ENCODE data around the gene ADAM15. TPM values are rescaled to one million over a fixed set of nuclear protein-coding genes. Genes with fewer than 3 reads are reported as not detected.
A peak's percentile ranks its signal among the peaks of the same experiment; 100 is the strongest.

ADAM15 gene
- polyA plus RNA-seq, 3 donors, result 44.5 to 202 (median 74.3) TPM

DNA sequence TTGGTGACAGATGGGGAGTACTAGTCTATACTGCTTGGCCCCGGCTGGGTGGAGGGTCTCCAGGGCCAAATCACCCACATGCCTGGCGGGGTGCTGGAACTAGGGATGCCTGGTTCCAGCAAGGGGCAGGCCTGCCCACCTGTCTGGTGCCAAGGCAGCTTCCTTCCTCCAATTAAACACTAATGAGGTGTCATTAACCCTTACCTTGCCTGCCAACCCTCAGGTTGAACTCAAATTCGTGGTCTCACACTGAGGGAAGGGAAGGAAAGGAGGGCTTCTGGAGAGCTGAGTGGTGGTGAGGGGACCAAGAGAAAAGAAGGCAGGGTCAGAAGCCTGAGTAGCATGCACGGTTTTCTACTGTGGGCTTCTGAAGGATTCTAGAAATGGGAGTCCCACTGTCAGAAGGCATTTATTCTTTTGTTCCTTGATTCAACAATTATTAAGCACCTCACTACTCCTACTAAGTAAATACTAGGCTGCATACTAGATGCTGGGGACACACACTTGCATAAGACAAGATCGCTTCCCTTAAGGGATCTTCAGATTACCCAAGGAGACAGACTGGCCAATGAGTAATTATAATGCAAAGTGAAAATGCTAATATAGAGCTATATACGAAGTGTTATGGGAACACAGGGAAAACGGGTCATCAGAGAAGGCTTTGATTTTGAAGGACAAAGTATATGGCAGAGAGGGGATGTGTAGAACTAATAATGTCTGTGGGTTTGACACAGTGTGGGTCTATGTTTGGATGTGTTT lies 21.6 kb downstream of the ADAM15 start:
- intact Hi-C loops (cut with micrococcal nuclease), result no loop called here
- peaks cover 18 to 19% of the 10 kb centered on the region in 2 donors for H3K36me3 Mint-ChIP-seq
- Histone ChIP-seq H3K27ac (ENCODE audit: low read depth in 1 of 2, low read length in 2 of 2) (no peak overlapping the region), H3K36me3 (replicated peaks in 1 of 2; ENCODE audit: control insufficient read depth in 1 of 2, insufficient read depth in 2 of 2, low read length in 2 of 2) (peaks cover 0 to 19% of the 10 kb centered on the region in 2 donors), H3K4me1 (ENCODE audit: control insufficient read depth in 1 of 2, insufficient read depth in 2 of 2, low read length in 2 of 2) (peaks cover 27 to 34% of the 10 kb centered on the region in 2 donors), H3K27me3 (ENCODE audit: control insufficient read depth in 2 of 2, insufficient read depth in 2 of 2, low read length in 2 of 2) (peaks cover 1 to 26% of the 10 kb centered on the region in 2 donors), H3K4me2 (replicated peaks; ENCODE audit: extremely low read depth, low read length, poor library complexity, severe bottlenecking) (no peak overlapping the region), H3K4me3 (replicated peaks in 1 of 3; ENCODE audit: low read depth in 2 of 3, low read length in 3 of 3) (no peak overlapping the region), H3K79me2 (ENCODE audit: insufficient read depth, low read length) (no peaks in the 10 kb centered on the region), H3K9me3 (replicated peaks in 1 of 2; ENCODE audit: control insufficient read depth in 1 of 2, insufficient read depth in 1 of 2, low read length in 2 of 2) (no peaks in the 10 kb centered on the region), H2AFZ (ENCODE audit: insufficient read depth, low read depth, low read length, poor library complexity, severe bottlenecking) (no peak overlapping the region), H3K9ac (ENCODE audit: insufficient read depth, low read length, poor library complexity, severe bottlenecking) (no peak overlapping the region), H4K20me1 (ENCODE audit: insufficient read depth, low read length) (peaks cover 10% of the 10 kb centered on the region)
- H3K4me3 Mint-ChIP-seq, result peak overlapping the region in 1 of 2 donors; percentile 90
- H3K9me3 Mint-ChIP-seq, result peaks cover 0 to 2% (median 0%) of the 10 kb centered on the region in 7 donors
- no peak overlapping the region for H3K27ac Mint-ChIP-seq
- peaks cover 18 to 34% (median 25%) of the 10 kb centered on the region in 3 donors for H3K27me3 Mint-ChIP-seq (ENCODE audit: low read depth in 3 of 3)
- TF ChIP-seq CTCF (IDR thresholded peaks at IDR 0.05), result no peak
- 82% methylated on average over 4 of the region's 7 CpGs for WGBS (ENCODE audit: insufficient coverage)
- peaks cover 27% of the 10 kb centered on the region for H3K4me1 Mint-ChIP-seq
- DNase-seq, result no peak

GRCh38 chr1:155073377-155074242 lies 22.5 kb downstream of the ADAM15 start:
- DNase-seq, result no peak
- Mint-ChIP-seq H3K4me3 (peak overlapping the region in 1 of 2 donors; percentile 51), H3K9me3 (peaks cover 0 to 4% (median 0%) of the 10 kb centered on the region in 7 donors), H3K4me1 (peaks cover 28% of the 10 kb centered on the region), H3K36me3 (peaks cover 9 to 10% of the 10 kb centered on the region in 2 donors), H3K27ac (no peak overlapping the region), H3K27me3 (ENCODE audit: low read depth in 3 of 3) (peaks cover 24 to 43% (median 30%) of the 10 kb centered on the region in 3 donors)
- Histone ChIP-seq H3K27ac (ENCODE audit: low read depth in 1 of 2, low read length in 2 of 2) (no peak overlapping the region), H3K4me2 (replicated peaks; ENCODE audit: extremely low read depth, low read length, poor library complexity, severe bottlenecking) (no peak overlapping the region), H3K27me3 (ENCODE audit: control insufficient read depth in 2 of 2, insufficient read depth in 2 of 2, low read length in 2 of 2) (peaks cover 9 to 35% of the 10 kb centered on the region in 2 donors), H3K9ac (ENCODE audit: insufficient read depth, low read length, poor library complexity, severe bottlenecking) (no peak overlapping the region), H4K20me1 (ENCODE audit: insufficient read depth, low read length) (peaks cover 10% of the 10 kb centered on the region), H3K9me3 (replicated peaks in 1 of 2; ENCODE audit: control insufficient read depth in 1 of 2, insufficient read depth in 1 of 2, low read length in 2 of 2) (no peaks in the 10 kb centered on the region), H3K4me1 (ENCODE audit: control insufficient read depth in 1 of 2, insufficient read depth in 2 of 2, low read length in 2 of 2) (peaks cover 27 to 37% of the 10 kb centered on the region in 2 donors), H3K79me2 (ENCODE audit: insufficient read depth, low read length) (no peaks in the 10 kb centered on the region), H2AFZ (ENCODE audit: insufficient read depth, low read depth, low read length, poor library complexity, severe bottlenecking) (no peak overlapping the region), H3K36me3 (replicated peaks in 1 of 2; ENCODE audit: control insufficient read depth in 1 of 2, insufficient read depth in 2 of 2, low read length in 2 of 2) (peaks cover 0 to 11% of the 10 kb centered on the region in 2 donors), H3K4me3 (replicated peaks in 1 of 3; ENCODE audit: low read depth in 2 of 3, low read length in 3 of 3) (no peak overlapping the region)
- intact Hi-C loops (cut with micrococcal nuclease), result no loop called here
- WGBS (ENCODE audit: insufficient coverage), result 93% methylated on average over 3 of the region's 3 CpGs
- no peak for TF ChIP-seq CTCF (IDR thresholded peaks at IDR 0.05)

Data from CD14-positive monocyte (primary cell).